Nephron (organoid): ENCODE results near the gene SMYD3.

ENCODE experiments used
- H3K27ac Mint-ChIP-seq, 3 experiments: 2 replicates each; pipeline ENCODE4 v1.8.0; 2020; ENCODE audit warnings: mixed read lengths in 3 of 3, mild to moderate bottlenecking in 2 of 3, moderate library complexity in 1 of 3
- H3K27me3 Mint-ChIP-seq: 2 replicates; pipeline ENCODE4 v1.8.0; 2021; ENCODE audit warnings: low read depth, mild to moderate bottlenecking, moderate library complexity, mixed read lengths
- H3K36me3 Mint-ChIP-seq: 2 replicates; pipeline ENCODE4 v1.8.0; 2020; ENCODE audit warnings: low read depth, mixed read lengths
- H3K4me1 Mint-ChIP-seq: 2 replicates; pipeline ENCODE4 v1.8.0; 2020; ENCODE audit warnings: mixed read lengths
- H3K4me3 Mint-ChIP-seq, 3 experiments: 2 replicates each; pipeline ENCODE4 v1.8.0; 2020; ENCODE audit warnings: mild to moderate bottlenecking in 3 of 3, mixed read lengths in 3 of 3, moderate library complexity in 2 of 3
- H3K9me3 Mint-ChIP-seq: 2 replicates; pipeline ENCODE4 v1.8.0; 2020; ENCODE audit warnings: mixed read lengths
- CTCF ChIP-seq, 3 experiments: fragments of 200-600 bp; sonication (generic); IDR thresholded peaks; one replicate each; pipeline ENCODE4 v1.5.0; 2021; ENCODE audit warnings: antibody characterized with exemption in 3 of 3; ENCODE audit not compliant: unreplicated experiment in 3 of 3

The SMYD3 gene

DNA sequence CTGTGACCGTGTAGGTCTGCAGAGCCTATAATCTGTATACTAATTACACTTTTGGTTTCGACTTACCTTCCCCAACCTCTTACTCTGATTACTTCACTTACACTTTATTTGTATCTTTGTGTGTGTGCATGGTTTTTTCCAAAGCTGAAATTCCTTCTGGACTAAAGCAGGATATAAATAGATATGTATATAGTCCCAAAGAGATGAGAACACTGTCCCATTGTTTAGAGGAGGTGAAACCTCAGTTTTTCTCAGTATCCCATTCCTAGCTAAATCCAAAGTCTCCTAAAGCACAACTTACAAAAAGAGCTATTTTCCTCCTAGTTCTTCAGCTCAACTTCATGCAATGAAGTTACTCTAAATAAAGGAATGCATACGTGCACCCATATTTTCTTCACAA is 442.2 kb downstream of the SMYD3 start:
- H3K27ac Mint-ChIP-seq: no peak overlapping the region
- peaks cover 17% of the 10 kb centered on the region for H3K4me1 Mint-ChIP-seq
- H3K9me3 Mint-ChIP-seq: no peaks in the 10 kb centered on the region
- no peak for TF ChIP-seq CTCF (IDR thresholded peaks at IDR 0.05; ENCODE audit: unreplicated experiment in 3 of 3)
- peaks cover 4% of the 10 kb centered on the region for H3K27me3 Mint-ChIP-seq
- no peak overlapping the region for H3K4me3 Mint-ChIP-seq
- no peaks in the 10 kb centered on the region for H3K36me3 Mint-ChIP-seq

GRCh38 chr1:246063013-246063616 is 444.0 kb downstream of the SMYD3 start:
- Mint-ChIP-seq H3K27me3 (no peaks in the 10 kb centered on the region), H3K27ac (no peak overlapping the region), H3K9me3 (no peaks in the 10 kb centered on the region), H3K4me1 (peaks cover 13% of the 10 kb centered on the region), H3K36me3 (no peaks in the 10 kb centered on the region), H3K4me3 (no peak overlapping the region)
- TF ChIP-seq CTCF (IDR thresholded peaks at IDR 0.05; ENCODE audit: unreplicated experiment in 3 of 3): no peak

- Mint-ChIP-seq H3K27me3 (no peaks in the 10 kb centered on the region), H3K27ac (no peak overlapping the region), H3K4me1 (no peaks in the 10 kb centered on the region), H3K36me3 (peaks cover 5% of the 10 kb centered on the region), H3K4me3 (no peak overlapping the region), H3K9me3 (peaks cover 4% of the 10 kb centered on the region)
- TF ChIP-seq CTCF (IDR thresholded peaks at IDR 0.05; ENCODE audit: unreplicated experiment in 3 of 3): no peak
Measured at GRCh38 chr1:246058466-246058865, 448.6 kb downstream of the SMYD3 start.

GRCh38 chr1:246052603-246053002 is 454.5 kb downstream of the SMYD3 start:
- H3K4me1 Mint-ChIP-seq: no peaks in the 10 kb centered on the region

DNA sequence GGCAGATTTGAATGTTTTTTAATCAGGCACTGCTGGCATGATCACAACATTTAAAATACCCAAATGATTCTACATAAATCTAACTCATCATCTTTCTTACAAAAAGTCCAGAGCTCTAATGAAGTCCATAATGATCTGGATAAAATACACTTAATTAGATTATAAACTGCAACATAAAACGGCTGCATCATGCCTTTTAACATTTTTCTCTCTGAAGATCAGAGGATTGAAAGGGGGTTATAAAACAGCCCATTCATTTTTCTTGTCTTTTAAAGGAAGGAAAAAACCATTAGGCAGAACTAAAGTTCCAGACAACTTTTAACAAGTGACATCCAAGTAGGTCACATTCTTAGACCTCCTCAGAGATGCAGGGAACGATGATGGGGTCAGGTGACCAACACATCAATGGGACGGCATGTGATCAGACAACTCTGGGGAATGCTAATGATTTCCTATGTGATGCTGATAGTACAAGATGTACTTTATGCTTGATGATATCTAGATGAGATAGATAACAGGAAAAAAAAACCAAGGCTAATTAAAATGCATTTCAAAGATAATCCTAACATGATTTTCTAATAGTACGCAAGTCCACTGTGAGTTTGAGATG is 455.1 kb downstream of the SMYD3 start:
- Mint-ChIP-seq H3K27ac (no peak overlapping the region), H3K9me3 (peaks cover 4% of the 10 kb centered on the region), H3K4me1 (no peaks in the 10 kb centered on the region), H3K36me3 (peaks cover 8% of the 10 kb centered on the region), H3K4me3 (no peak overlapping the region), H3K27me3 (no peaks in the 10 kb centered on the region)
- no peak for TF ChIP-seq CTCF (IDR thresholded peaks at IDR 0.05; ENCODE audit: unreplicated experiment in 3 of 3)

More at GRCh38 chr1:246052603-246053002, 454.5 kb downstream of the SMYD3 start:
- H3K36me3 Mint-ChIP-seq: peaks cover 8% of the 10 kb centered on the region
- H3K4me3 Mint-ChIP-seq: no peak overlapping the region
- H3K27me3 Mint-ChIP-seq: no peaks in the 10 kb centered on the region
- H3K9me3 Mint-ChIP-seq: peaks cover 4% of the 10 kb centered on the region
- H3K27ac Mint-ChIP-seq: no peak overlapping the region
- TF ChIP-seq CTCF (IDR thresholded peaks at IDR 0.05; ENCODE audit: unreplicated experiment in 3 of 3): no peak

- TF ChIP-seq CTCF (IDR thresholded peaks at IDR 0.05; ENCODE audit: unreplicated experiment in 3 of 3): no peak
- no peaks in the 10 kb centered on the region for H3K27me3 Mint-ChIP-seq
- H3K4me3 Mint-ChIP-seq: no peak overlapping the region
- no peaks in the 10 kb centered on the region for H3K4me1 Mint-ChIP-seq
- peaks cover 8% of the 10 kb centered on the region for H3K36me3 Mint-ChIP-seq
- peaks cover 3% of the 10 kb centered on the region for H3K9me3 Mint-ChIP-seq
- no peak overlapping the region for H3K27ac Mint-ChIP-seq
Measured at GRCh38 chr1:246048693-246049092, 458.4 kb downstream of the SMYD3 start.
